HPDE6-E6E7 (cell line): ENCODE data around the gene DNAH1.

ENCODE experiments used
- DNase-seq: peaks from one replicate; pipeline ENCODE4 v3.0.0; 2011; ENCODE audit warnings: missing footprints; ENCODE audit errors: extremely low spot score

Gene DNAH1

DNA sequence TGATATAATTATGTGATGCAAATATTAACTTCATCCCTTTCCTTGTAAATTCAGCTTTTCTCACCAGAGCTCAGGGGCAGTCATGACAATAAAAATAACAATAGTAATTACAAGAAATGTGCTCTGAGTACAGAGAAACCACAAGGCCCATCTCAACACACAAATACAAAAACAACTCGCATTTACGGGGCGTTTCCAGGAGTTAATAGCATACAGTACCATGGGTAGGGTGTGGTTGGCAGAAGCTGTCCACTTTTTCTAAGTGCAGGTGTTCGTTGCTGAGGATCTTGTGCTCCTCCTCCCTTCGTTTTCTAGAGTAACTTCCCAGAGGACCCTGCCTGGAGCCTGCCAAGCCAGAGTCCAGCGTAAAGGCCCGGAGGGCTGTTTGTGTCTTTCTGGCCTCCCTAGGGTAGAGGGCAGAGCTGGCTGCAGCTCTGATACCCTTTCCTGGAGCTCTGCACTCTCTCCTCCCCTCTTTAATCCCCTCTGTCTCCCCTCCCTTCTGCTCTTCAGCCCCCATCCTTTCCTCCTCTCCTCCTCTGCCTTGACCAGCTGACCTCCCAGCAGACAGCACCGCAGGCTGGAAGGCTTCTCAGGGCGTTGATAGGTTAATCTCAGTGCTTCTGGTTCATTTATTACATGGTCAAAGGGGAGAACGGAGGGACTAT is 117.3 kb downstream of the DNAH1 start:
- no peak for DNase-seq

DNA sequence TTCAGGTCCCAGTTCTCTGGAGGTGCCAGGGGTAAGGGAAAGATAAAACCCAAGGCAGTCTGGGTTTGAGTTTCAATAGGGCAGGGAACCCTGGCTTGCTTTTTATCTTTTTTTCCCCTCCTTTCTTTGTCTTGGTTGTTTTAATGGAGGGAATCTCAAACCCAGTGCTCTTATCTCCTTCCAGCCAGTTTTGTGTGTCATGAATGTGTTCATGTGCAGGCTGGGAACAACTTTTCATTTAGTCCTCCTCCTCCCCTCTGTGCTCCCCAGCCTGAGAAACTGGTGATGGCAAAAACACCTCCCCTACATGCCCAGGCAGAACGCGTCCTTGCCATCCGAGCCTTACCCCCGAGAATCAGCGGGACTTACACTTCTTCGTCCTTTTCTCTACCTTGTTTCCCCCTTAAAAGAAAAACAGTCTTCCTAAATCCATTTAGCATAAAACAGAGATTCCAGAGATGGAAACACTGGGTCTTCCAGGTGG is 117.9 kb downstream of the DNAH1 start:
- no peak for DNase-seq

DNA sequence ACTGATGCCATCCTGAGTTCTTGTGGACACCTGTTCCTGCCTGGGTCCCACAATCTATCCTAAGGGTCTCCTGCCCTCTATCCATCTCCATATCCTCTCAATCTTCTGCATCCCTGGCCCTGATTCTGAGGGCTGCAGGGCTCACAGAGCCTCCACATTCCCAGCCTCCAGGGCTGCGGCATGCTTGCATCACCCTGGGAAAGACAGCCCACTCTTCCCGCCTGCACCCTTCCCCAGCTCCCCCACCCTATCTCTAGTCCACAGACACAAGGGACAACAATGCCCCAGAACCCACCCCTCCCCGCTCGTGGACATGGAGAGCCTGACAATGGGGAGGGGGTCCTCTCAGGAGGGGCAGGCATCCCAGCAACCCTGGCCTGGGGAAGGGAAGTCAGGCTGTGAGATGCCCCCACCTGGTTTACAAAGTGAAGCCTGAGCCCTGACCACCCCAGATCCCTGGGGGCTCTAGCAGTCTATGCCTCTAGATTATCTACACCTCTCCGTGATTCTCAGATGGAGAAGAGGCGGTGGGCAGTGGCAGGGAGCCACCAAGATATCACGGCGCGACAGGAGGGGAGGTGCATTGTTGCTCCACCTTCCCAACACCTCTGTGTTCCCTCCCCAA is 118.5 kb downstream of the DNAH1 start:
- DNase-seq, result no peak

DNA sequence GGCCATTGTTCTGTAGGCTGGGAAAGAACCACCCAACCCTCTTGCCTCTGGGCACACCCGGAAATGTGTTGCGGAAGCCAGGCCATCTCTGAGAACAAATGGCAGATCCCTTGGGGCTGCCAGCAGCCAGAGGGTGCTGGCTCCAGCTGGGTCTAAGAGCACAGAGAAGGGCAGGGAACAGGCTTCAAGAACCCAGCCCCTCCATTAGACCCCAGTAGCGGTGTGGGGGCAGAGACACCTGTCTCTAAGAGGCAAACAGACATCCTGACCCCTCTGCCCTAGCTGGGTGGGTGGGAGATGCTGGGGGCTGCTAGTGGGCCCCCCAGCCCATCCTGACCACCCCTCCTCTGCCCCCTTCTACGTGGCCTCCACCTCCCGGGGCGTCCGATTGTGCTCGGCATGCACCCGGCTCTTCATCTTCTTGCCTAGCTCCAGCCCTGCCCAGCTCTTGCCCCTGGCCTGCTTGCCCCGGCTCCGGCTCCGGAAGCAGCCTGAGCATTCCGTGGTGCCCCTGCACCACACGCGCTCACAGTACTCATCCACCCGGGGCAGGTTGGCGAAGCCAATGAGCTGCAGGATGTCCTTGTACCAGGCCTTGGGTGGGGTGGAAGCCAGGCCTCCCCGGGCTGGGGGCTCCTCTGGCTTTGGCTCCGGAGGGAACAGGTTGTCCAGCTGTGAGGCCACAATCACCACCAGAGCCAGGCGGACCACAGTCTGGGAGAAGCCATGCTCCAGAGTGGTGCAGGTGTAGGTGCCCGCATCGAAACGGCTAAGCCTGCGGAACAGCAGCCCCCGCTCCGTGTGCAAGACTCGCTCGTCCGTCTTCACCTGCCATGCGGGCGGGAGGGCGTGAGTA is 119.4 kb downstream of the DNAH1 start:
- no peak for DNase-seq

DNA sequence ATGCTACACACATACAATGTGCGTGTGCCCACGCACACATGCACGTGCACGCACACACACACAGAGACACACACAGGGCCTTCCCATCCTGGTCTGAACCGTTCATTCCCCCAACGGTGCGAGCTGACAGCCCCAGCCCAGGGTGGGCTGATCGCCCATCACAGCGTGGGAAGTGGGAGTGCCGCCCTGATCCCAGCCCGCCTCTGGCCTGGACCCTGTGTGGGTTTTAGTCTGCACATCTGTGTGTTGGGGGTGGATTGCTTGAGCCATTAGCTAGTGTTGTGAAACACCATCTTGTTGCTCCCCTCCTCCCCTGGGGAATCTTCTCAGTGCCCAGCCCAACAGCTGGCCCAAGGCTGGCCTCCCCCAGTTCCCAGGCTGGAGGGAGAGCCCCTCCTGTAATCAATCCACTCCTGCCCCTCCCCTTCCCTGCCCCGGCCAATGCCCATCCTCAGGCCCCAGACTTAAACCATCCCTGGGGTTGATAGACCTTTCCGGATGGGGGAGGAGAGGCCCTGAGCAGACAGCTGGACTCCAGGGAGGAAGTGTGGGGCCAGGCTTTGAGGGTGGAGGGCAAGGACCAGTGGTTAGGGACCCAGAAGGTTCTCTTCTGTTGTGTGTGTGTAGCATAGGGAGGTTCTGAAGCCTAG is 120.5 kb downstream of the DNAH1 start:
- DNase-seq, result no peak

DNA sequence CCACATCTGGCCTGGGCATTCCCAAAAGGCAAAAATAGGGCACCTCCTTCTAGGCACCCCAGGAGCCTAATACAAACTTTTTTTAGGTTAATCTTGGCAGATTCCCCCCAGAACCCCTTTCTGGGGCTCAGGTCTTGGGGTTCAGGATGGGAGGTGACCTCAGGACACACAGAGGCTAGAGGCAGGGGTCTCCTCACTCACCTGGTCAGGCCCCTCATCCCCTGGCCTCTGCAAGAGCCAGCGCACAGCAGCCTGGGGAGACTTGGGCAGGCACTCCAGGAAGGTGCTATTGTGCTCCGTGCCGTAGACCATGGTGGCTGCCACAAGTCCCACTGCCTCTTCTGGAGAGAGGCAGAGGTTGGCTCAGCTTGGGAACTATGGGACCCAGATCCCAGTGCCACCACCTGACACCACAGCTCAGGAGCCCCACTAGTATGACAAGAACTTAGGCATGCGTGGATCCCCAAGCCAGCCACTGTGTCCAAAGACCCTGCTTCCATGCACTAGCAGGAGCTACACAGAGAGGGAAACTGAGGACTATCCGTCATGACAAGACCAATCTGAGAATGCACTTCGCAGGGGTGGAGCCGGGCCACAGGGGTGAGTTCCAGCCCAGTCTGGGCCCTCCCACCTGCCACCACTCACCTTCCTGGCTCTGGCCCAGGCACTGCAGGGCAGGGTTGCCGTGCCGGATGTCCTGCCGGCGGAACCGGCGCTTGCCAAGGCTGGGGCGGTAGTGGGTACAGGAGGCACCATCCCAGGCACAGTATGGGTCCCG is 121.4 kb downstream of the DNAH1 start:
- DNase-seq, result no peak

DNA sequence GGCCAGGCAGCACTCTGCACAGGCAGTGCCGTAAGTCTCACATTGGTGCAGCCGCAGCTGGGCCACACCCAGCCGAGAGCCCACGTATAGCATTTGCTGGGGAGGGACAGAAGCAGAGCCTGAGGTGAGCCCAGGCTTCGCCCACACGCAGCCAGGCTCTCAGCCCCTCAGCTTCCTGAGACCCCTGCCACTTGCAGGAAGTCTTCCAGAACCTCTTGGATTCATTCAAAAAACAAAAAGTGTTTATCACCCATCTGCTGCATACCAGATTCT is 121.9 kb downstream of the DNAH1 start:
- DNase-seq, result no peak

DNA sequence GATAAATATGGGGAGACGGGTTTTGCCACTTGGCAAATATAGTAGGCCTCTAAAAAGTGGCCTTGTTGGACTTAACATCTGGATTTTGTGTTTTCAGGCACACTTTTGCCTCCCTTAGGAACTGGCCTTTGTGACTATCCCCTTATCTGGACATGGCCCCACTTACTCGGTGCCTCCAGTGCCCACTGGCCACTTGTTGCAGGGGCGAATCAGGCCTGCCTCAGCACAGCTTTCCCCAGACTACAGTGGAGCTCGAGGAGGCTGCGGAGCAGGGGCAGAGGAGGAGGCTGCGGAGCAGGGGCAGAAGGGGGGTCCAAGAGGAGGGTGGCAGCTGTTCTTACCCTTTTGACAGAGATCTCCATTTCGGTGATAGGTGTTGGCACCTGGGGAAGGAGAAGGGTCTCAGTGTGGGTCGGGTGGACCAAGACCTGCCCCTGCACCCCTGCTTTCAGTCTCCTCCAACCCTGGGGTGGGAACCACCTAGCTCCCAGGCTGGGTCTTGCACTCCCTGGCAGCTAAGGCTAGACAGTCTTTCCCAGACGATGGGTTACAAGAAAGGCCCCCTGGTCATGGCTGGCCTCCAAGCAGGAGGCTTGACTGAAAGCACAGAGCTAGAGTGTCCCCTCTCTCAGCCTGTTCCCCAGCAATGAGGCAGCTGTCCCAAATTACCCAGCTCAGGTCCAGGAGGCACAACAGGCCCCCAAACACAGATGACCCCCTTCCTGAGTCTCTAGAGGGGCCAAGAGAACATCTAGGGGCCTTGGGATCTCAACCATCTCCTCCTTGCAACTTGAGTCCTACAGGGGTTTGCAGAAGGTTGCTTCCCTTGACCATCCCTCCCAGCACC is 122.7 kb downstream of the DNAH1 start:
- DNase-seq, result no peak

DNA sequence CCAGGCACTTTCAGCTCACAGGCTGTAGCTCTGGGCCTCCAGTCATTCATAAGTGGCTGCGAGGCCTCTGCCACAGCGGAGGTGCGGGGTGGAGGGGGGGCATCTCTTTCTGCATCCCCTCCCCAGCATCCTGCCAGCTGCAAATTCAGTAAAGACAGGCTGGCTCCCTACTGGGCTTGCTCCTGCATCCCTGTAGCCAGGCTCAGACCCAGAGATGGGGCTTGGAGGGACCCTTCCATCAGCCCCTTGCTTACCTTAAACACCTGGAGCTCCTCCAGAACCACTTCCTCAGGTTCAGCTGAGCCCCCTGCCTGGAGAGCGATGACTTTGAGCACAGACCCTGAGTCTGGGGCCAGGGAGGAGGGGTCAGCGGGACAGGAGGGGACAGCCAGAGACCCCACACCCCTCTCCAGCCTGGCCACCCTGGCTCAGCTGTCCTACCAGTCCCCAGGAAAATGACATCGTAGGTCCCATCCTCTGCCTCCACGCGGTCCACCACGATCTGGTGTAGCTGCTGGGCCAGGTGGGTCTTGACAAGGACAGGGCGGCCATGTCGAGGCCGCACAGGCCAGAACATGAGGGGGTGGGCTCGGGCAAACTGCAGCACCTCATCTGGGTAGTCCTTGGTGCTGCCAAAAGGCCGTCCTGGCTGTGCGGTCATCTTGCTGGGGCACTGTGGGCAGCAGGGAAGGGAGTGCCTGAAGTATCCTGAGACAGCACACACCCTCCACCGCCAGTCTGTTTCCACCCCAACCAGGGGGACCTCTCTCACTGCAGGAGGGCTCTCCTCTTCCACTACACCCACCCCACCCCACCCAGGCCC is 123.5 kb downstream of the DNAH1 start:
- no peak for DNase-seq

DNA sequence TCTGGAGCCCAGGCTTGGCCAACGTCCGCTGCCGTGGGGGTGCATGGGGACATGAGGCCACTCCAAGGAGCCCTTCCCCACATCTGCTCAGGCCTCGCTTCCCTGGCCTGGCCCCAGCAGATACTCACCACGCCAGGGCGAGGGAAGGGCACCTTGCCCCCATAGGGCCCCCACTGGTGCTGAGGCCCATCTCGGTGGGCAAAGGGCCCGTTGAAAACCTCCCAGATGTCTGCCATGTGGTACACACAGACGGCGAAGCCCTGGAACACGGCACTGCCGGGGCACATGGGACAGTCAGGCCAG is 124.1 kb downstream of the DNAH1 start:
- DNase-seq, result no peak

DNA sequence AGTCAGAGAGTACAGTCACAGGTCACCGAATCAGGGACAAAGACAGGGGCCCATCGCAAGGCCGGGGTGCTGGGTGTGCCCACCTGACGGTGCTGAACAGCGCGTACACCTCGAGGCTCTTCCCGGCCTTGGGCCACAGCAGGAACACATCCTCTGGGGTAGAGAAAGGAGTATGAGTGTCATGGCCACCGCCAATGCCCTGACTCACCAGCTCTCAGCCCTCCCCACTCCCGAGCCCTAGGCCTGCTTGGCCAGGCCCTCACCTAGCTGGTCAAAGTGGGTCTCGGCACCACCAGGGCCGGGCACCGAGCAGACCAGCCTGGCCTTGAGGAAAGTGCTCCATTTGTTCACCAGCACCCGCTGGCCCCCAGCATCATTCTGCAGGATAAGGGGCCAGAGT is 124.6 kb downstream of the DNAH1 start:
- no peak for DNase-seq

DNA sequence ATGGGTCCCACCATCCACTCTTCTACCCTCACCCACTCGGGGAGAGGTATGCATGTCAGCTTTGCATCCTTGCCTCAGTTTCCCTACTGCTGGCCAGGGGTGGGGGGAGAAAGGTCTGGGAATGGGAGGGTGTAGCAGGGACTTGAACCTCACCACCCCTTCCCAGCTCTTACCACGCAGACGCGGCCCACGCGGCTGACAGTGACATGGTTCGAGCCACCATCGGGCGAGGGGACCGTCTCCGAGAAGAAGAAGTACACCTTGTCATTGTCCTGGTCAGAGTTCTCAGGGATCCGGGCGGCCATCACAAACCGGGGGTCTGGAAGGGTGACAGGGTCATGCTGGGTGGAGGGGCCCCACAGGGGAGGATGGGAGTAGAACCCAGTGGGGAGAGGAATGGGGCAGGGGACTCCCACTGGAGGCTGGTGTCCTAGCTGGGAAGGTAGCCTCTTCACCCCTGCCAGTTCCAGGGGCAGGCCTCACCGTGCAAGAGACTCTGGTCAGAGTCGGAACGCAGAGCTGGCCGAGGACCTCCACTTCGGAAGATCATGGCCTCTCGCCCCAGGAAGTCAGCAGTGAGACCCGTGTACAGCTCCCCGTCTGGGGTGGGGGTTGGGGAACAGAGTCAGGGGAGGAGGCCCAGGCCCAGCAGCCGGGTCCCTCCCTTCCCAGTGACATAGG is 125.1 kb downstream of the DNAH1 start:
- DNase-seq, result no peak

DNA sequence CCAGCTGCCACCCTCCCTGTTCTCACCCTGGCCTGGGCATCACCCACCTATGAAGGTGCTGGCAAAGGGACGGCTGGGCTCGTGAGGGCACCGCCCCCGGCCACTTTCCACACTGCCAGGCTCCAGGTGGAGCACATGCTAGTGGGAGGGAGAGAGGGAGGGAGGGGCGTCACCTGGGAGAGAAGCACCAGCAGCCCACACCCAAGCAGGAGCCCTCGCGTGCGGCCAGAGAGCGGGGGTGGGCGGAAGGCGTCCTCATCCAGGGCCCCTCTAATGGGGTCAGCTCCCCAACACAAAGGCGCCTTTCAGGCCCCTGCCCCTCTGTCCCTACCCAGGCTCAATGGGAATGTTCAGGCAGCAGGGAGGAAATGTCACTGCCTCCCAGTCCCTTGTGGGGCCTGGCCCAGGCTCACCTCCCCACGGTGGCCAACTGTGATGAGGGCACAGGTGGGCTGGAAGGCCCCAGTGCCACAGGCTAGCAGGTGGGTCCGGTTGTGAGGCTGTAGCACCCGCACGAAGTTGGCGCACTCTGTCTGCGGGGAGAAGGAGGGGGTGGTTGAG is 125.7 kb downstream of the DNAH1 start:
- no peak for DNase-seq

DNA sequence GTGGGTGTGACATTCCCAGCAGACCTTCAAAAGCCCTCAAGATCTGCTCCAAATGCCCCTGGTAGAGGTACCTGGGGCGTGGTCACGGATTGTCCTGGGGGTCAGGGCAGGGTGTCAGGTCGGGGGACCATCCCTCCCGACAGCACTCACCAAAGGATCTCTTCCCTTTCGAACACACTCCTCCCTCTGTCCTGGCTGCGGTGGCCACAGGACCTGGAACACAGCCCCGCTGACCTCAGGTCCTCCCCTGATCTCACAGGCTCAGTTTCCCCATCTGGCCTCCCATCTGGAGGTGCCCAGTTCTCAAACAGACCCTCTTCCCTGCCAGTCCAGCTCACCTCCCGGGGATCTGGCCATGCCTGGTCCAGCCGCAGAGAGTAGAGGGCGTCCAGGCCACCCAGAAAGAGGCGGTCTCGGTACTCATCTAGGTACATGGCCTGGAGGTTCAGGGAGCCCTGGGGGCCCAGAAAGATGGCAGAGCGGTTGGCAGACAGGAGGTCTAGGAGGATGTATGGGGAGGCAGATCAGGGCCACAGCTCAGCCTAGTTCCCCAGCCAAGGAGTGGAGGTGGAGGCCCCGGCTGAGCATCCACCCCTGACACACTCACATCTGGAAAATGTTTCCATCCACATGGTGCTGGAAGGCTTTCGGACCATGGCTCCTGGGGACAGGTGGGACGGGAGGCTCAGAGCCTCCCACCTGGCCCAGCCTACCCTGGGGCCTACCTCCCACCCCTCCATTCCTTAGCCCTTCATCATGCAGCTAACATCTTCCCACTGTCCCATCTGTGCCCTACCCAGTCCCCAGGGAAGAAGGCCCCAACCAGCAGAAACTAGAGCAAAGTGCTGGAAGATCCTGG is 126.5 kb downstream of the DNAH1 start:
- DNase-seq, result no peak

DNA sequence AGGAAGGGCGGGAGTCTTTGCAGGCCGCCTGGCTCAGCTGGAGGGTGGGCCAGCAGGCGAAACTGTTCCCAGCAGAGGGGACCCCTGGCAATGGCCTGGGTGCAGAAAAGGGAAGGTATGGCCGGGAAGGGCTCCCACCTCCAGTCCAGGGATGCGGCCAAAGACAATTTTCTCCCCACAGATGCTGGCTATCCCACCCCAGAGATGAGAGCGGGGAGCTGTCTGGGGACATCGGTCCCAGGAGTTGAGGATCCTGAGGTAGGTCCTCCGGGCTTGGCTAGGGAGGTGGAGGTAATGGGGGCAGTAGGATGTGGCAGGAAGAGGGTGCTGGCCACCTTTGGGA is 127.1 kb downstream of the DNAH1 start:
- DNase-seq, result no peak

DNA sequence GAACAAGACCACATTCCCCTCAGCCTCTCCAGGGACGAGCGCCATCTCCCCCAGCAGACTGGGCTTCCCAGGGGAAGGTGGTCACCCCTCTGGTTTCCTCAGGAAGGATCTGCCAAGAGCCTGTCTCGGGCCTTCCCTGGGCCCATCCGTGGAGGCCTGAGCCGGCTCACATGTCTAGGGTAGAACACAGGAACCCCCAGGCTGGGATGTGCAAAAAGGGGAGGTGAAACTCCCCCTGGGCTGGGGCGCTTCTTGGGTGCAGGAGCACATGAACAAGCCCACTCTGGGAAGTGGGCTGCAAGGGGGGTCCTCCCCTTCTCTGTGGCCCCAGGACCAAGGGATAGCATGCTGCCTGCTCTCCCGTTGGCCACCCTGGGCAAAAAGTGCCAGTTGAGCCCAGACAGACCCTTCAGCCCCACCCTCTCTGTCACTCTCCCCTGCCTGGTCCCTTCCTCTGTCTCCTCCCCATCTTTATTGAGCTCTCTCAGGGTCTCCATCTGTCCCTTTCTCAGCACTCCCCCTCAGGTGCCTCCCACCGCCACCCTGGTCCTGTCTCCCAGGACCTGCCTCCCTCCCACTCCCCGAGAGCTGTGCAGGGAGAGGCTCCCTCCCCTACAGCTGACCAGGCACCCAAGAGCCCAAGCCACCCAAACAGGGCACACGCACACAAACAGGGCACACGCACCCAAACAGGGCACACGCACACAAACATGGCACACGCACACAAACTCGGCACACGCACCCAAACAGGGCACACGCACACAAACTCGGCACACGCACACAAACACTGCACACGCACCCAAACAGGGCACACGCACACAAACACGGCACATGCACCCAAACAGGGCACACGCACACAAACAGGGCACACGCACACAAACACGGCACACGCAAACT is 127.9 kb downstream of the DNAH1 start:
- no peak for DNase-seq
